ENCODE data around the gene UGT1A5.

GRCh38 chr2:233706720-233707119 lies 6.0 kb upstream of the UGT1A5 start:
- TF ChIP-seq CTCF (IDR thresholded peaks at IDR 0.05), result no peak
- no peak for TF ChIP-seq POLR2A (IDR thresholded peaks at IDR 0.05)
